Activated naive CD8-positive, alpha-beta T cell treated with anti-CD3 and anti-CD28 coated beads, Interleukin-2, amount 50 U/mL, for 24 hours (primary cell): ENCODE measurements around the gene HSPA2.
"Not testable (repeated sequence)": the region's sequence is repeated elsewhere in the genome, so short reads cannot be mapped to it uniquely, and the experiment has no call there.

Experiments used
- ATAC-seq: fragments of 150-1000 bp; cut with Tn5 transposase; one replicate; pipeline ENCODE4 v1.10.0; 2021
- DNase-seq: peaks from one replicate; pipeline ENCODE4 v3.0.0; 2021
- H3K27ac Mint-ChIP-seq: one replicate; pipeline ENCODE4 v1.8.0; 2021; ENCODE audit warnings: mild to moderate bottlenecking, mixed read lengths
- H3K27me3 Mint-ChIP-seq: one replicate; pipeline ENCODE4 v1.8.0; 2021; ENCODE audit warnings: mixed read lengths
- H3K36me3 Mint-ChIP-seq: one replicate; pipeline ENCODE4 v1.8.0; 2021; ENCODE audit warnings: low read depth, mixed read lengths
- H3K4me1 Mint-ChIP-seq: one replicate; pipeline ENCODE4 v1.8.0; 2021; ENCODE audit warnings: mixed read lengths
- H3K4me3 Mint-ChIP-seq: one replicate; pipeline ENCODE4 v1.8.0; 2021; ENCODE audit warnings: mild to moderate bottlenecking, moderate library complexity, mixed read lengths
- H3K9me3 Mint-ChIP-seq: one replicate; pipeline ENCODE4 v1.8.0; 2021; ENCODE audit warnings: mixed read lengths

HSPA2 gene

GRCh38 chr14:64563696-64564095, 23.2 kb downstream of the HSPA2 start:
- Mint-ChIP-seq H3K4me1 (no peaks in the 10 kb centered on the region), H3K36me3 (no peaks in the 10 kb centered on the region), H3K27ac (no peak overlapping the region), H3K4me3 (no peak overlapping the region), H3K27me3 (peaks cover 1% of the 10 kb centered on the region), H3K9me3 (no peaks in the 10 kb centered on the region)
- ATAC-seq: no peak
- no peak for DNase-seq

GRCh38 chr14:64566651-64567122, 26.1 kb downstream of the HSPA2 start:
- Mint-ChIP-seq H3K36me3 (no peaks in the 10 kb centered on the region), H3K27ac (no peak overlapping the region), H3K27me3 (peaks cover 1% of the 10 kb centered on the region), H3K9me3 (no peaks in the 10 kb centered on the region), H3K4me1 (no peaks in the 10 kb centered on the region), H3K4me3 (no peak overlapping the region)
- ATAC-seq: no peak
- no peak for DNase-seq

DNA sequence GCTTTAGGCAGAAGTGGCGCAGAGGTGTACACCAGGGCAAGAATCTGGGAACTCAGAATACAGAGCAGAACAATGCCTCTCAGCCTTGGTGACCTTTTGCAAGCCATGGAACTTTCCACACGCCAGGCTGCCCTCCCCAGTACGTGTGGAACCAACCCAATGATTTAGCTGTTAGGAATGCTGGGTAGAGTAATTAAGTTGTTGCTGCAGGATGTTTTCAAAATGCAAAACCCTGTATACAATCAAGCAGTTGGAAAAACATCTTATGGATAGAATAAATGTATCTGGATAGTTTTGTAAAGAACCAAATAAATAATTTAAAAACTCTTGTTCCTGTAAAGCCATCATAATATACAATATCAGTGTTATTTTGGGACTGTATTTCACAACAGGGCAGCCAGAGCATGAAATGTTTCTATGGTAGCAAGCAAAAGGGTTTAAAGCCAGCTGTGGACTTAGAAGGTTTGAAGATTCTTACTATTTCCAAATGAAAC, 28.6 kb downstream of the HSPA2 start:
- Mint-ChIP-seq H3K27ac (no peak overlapping the region), H3K4me3 (no peak overlapping the region), H3K9me3 (no peaks in the 10 kb centered on the region), H3K27me3 (peaks cover 1% of the 10 kb centered on the region), H3K36me3 (no peaks in the 10 kb centered on the region), H3K4me1 (no peaks in the 10 kb centered on the region)
- DNase-seq (no peak), ATAC-seq (no peak)

- not testable (repeated sequence) for H3K36me3 Mint-ChIP-seq, H3K4me3 Mint-ChIP-seq, H3K27me3 Mint-ChIP-seq, H3K27ac Mint-ChIP-seq, ATAC-seq, H3K4me1 Mint-ChIP-seq, H3K9me3 Mint-ChIP-seq, DNase-seq
These were observed 29.1 kb downstream of the HSPA2 start for GRCh38 chr14:64569646-64570045.

GRCh38 chr14:64572386-64573104, 32.0 kb downstream of the HSPA2 start:
- DNase-seq (no peak), ATAC-seq (no peak)
- Mint-ChIP-seq H3K36me3 (no peaks in the 10 kb centered on the region), H3K27ac (no peak overlapping the region), H3K4me1 (no peaks in the 10 kb centered on the region), H3K9me3 (no peaks in the 10 kb centered on the region), H3K4me3 (no peak overlapping the region), H3K27me3 (no peaks in the 10 kb centered on the region)

GRCh38 chr14:64573109-64573508, 32.6 kb downstream of the HSPA2 start:
- DNase-seq (no peak), ATAC-seq (no peak)
- Mint-ChIP-seq H3K9me3 (no peaks in the 10 kb centered on the region), H3K27me3 (no peaks in the 10 kb centered on the region), H3K36me3 (no peaks in the 10 kb centered on the region), H3K4me1 (no peaks in the 10 kb centered on the region), H3K27ac (no peak overlapping the region), H3K4me3 (no peak overlapping the region)

GRCh38 chr14:64574371-64575107, 34.0 kb downstream of the HSPA2 start:
- H3K9me3 Mint-ChIP-seq: no peaks in the 10 kb centered on the region
- DNase-seq (no peak), ATAC-seq (no peak)
- H3K27me3 Mint-ChIP-seq: no peaks in the 10 kb centered on the region
- H3K4me1 Mint-ChIP-seq: no peaks in the 10 kb centered on the region
- H3K4me3 Mint-ChIP-seq: no peak overlapping the region
- no peaks in the 10 kb centered on the region for H3K36me3 Mint-ChIP-seq
- H3K27ac Mint-ChIP-seq: no peak overlapping the region

DNA sequence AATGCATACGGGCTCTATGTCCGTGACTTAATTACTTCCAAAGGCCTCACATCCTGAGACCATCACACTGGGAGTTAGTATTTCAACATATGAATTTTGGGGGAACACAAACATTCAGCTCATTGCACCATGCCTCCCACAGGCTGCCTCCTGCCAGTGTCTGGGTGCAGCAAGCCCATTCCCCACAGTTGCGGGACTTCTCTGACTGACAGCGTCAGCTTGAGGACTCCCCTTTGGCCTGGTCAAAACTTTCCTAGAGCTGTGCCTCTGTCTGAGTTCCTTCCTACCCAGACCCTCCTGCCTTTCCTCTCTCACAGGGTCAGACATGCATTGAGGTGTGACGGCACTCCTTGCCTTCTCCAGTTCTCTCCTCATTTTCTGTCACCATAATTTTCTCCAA, 36.7 kb downstream of the HSPA2 start:
- H3K27me3 Mint-ChIP-seq: no peaks in the 10 kb centered on the region
- no peak for DNase-seq
- no peaks in the 10 kb centered on the region for H3K4me1 Mint-ChIP-seq
- H3K4me3 Mint-ChIP-seq: no peak overlapping the region
- H3K9me3 Mint-ChIP-seq: no peaks in the 10 kb centered on the region
- no peak for ATAC-seq
- H3K36me3 Mint-ChIP-seq: no peaks in the 10 kb centered on the region
- no peak overlapping the region for H3K27ac Mint-ChIP-seq

- H3K27ac Mint-ChIP-seq: no peak overlapping the region
- H3K9me3 Mint-ChIP-seq: no peaks in the 10 kb centered on the region
- H3K4me1 Mint-ChIP-seq: no peaks in the 10 kb centered on the region
- no peak for DNase-seq
- no peak overlapping the region for H3K4me3 Mint-ChIP-seq
- H3K27me3 Mint-ChIP-seq: no peaks in the 10 kb centered on the region
- no peaks in the 10 kb centered on the region for H3K36me3 Mint-ChIP-seq
- no peak for ATAC-seq
These were observed 39.9 kb downstream of the HSPA2 start for GRCh38 chr14:64580467-64580866.

GRCh38 chr14:64581363-64581762, 40.8 kb downstream of the HSPA2 start:
- Mint-ChIP-seq H3K36me3 (no peaks in the 10 kb centered on the region), H3K27me3 (no peaks in the 10 kb centered on the region), H3K4me1 (no peaks in the 10 kb centered on the region), H3K9me3 (no peaks in the 10 kb centered on the region), H3K27ac (no peak overlapping the region), H3K4me3 (no peak overlapping the region)
- ATAC-seq (no peak), DNase-seq (no peak)

GRCh38 chr14:64581817-64582216, 41.3 kb downstream of the HSPA2 start:
- H3K4me3 Mint-ChIP-seq: no peak overlapping the region
- ATAC-seq (no peak), DNase-seq (no peak)
- no peak overlapping the region for H3K27ac Mint-ChIP-seq
- H3K9me3 Mint-ChIP-seq: no peaks in the 10 kb centered on the region
- H3K36me3 Mint-ChIP-seq: no peaks in the 10 kb centered on the region
- no peaks in the 10 kb centered on the region for H3K4me1 Mint-ChIP-seq
- no peaks in the 10 kb centered on the region for H3K27me3 Mint-ChIP-seq

DNA sequence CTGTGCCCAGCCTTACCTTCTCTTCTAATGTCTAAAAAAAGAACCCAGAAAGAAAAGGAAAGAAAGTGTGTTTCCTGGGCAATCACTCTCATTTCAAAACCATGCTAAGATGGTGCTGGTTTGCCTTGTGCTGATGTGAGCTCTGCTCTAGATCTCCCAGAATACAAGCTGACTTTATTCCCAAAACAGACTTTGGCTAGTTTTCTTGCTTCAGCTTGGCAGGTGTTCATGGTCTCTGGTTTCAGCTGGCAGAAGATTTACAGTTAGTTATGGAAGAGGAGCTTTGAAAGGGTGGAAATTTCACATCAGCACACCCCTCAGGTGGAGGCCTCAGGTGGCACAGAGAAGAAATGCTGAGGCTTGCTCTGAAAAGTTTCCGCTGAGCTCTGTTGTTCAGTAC, 43.6 kb downstream of the HSPA2 start:
- no peaks in the 10 kb centered on the region for H3K4me1 Mint-ChIP-seq
- no peak overlapping the region for H3K4me3 Mint-ChIP-seq
- DNase-seq (no peak), ATAC-seq (no peak)
- H3K27ac Mint-ChIP-seq: no peak overlapping the region
- no peaks in the 10 kb centered on the region for H3K36me3 Mint-ChIP-seq
- H3K9me3 Mint-ChIP-seq: no peaks in the 10 kb centered on the region
- peaks cover 2% of the 10 kb centered on the region for H3K27me3 Mint-ChIP-seq

DNA sequence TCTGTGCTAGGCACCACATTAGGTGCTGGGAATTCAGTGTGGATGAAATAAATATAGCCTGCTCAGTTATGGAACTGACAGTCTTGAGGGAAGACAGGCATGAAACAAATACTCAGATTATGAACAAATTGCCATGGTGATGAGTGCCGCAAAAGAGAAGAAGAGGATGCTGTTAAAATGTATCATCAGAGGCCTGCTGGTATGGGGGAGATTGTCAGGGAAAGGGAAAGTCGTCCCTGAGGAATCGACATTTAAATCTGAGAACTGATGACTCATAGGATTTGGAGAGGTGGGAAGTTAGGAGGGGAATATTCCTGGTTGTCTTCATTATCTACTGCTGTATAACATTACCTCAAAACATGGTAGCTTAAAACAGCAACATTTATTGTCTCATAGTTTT, 51.3 kb downstream of the HSPA2 start:
- H3K9me3 Mint-ChIP-seq: no peaks in the 10 kb centered on the region
- no peak overlapping the region for H3K27ac Mint-ChIP-seq
- ATAC-seq: no peak
- H3K27me3 Mint-ChIP-seq: peaks cover 2% of the 10 kb centered on the region
- no peaks in the 10 kb centered on the region for H3K36me3 Mint-ChIP-seq
- DNase-seq: no peak
- no peak overlapping the region for H3K4me3 Mint-ChIP-seq
- no peaks in the 10 kb centered on the region for H3K4me1 Mint-ChIP-seq
